HG02938 (cell line): ENCODE data around the gene C1orf174.

Experiments used
- ATAC-seq: cut with Tn5 transposase; IDR thresholded peaks from one replicate; pipeline ENCODE4 v1.9.1; 2021; ENCODE audit warnings: mild to moderate bottlenecking, moderate library complexity; ENCODE audit not compliant: unreplicated experiment

The C1orf174 gene

DNA sequence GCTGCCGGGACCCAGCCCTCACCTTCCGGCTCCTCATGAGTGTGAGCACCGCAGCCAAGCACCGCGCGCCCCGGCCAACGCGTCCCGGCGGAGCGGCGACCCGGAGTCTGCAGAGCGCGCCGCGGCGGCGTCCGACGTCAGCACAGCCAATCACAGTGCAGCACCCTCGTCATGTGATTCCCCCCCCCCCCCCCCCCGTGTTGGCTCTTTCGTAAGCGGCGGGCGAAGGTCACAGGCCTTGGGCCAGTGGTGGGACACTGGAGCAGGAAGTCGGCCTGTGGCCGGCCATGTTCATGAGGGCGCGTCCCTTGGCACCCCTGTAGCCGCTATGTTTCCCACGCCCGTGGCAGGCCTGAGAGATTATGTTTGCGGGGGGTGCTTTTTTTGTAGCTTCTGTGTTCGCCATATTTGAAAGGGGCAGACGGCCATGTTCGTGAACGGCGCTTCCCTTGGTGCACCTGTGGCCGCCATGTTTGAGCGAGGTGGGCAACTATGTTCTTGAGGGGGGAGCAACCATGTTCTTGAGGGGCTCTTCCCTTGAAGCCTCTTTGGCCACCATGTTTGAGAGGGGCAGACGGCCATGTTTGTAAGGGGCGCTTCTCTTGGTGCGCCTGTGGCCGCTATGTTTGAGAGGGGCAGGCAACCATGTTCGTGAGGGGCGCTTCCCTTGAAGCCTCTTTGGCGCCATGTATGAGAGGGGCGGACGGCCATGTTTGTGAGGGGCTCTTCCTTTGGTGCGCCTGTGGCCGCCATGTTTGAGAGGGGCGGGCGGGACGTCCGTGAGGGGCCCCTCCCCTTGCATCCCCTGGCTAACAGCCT, at the start of gene C1orf174:
Gene C1orf174, minus strand, starts transcription at position 123 of the 819 bp plus-strand sequence. Its CDS starts 86 bp downstream, at position 37.
- ATAC-seq, result peak; percentile 72

DNA sequence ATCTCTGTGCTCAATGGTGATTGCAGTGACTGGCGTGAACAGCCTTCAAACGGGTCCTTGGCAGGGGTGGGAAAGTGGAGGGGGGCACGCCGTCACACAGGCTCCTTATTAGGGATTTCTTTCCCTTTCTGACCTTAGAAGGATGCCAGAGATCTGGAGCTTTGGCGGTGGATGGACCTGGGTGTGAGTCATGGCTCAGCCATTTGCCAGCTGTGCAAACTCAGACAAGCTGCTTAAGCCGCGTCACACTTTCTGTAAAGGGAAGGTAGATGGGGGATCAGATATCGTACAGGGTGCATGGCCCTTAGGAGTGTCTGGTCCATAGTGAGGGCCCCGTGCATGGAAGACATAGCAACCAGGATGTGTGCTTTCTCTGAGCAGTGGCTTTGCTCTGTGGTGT, 48.3 kb upstream of the C1orf174 start:
- ATAC-seq, result no peak

- no peak for ATAC-seq
Measured at GRCh38 chr1:3945916-3946840, 46.1 kb upstream of the C1orf174 start.

DNA sequence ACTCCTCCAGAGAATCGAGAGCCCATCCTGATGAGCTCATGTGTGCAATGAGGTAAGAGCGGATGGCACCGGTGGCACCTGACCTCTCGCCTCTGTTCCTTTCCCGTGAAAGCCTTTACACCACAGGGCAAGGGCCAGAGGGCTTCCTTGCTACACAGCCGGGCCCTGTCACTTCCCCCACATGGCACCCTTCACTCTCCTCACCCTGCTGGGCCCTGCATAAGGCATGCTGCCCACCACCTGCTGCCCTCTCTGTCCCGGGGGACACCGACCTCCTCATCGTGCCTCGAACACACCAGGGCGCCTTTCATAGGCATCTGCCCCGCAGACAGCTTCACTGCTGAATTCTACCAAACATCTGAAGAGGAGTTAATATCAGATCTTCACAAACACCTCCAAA, 45.1 kb upstream of the C1orf174 start:
- ATAC-seq, result no peak

DNA sequence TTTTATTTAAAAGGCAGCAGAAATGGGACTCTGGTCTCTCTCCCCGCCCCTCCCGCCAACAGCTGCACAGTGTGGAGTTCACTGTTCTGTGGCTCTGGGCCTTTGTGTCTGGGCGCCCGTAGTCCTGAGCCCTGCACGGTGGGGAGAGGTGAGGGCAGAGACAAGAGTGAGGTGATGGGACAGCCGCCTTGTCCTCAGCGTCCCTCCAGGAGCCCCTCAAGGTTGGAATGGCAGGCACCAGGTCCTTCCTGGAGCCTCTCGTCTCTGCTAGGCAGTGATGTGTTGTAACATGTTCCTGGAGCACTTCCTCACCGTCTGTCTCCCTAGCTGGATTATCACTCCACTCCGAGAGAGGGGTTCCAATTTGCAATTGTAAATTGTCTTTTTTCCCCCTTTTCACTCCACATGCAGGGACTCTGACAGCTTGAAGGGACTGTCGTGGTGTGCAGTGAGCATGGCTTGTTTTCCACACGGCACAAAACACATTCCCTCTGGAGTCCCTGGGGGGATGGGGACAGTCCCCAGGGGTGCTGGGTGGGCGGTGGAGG, 44.6 kb upstream of the C1orf174 start:
- no peak for ATAC-seq

DNA sequence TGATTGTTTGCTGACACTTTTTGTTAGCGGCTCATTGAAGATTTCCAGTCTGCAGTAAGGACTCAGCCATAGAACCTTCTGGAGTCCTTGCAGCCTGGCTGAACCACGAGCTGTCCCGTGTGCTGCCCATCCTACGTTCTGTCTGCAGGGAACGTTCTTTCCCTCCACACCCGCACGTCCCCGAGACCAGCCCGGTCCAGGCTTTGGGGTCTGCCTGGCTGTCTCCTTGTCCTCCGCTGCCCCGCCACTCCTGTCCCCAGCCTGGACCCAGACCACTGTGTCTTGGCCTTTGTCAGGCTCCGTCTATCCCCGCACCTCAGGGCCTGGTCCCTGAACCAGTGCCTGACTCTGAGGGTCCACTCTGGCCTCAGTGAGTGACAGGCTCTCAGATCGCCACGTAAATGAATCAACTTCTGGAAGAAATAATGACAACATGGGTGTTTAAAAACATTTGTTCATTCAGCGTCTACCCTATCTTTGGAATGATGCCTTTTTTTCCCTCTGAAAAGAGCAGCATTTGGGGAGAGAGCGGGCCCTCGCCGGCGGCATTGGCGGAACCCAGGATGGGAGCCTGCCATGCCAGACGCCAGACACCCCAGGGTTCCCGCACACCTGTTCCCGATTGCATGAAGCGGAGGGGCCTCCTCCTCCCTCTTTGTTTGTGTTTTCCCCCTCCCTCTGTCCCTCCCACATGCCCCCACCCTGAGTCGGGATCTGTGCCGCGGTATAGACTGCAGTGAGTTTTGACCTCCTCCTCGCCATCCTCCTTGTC, 43.9 kb upstream of the C1orf174 start:
- no peak for ATAC-seq

GRCh38 chr1:3943123-3943431, 43.0 kb upstream of the C1orf174 start:
- ATAC-seq, result no peak

GRCh38 chr1:3942416-3943122, 42.5 kb upstream of the C1orf174 start:
- ATAC-seq, result no peak

- no peak for ATAC-seq
Measured at GRCh38 chr1:3940754-3941345, 40.8 kb upstream of the C1orf174 start.

DNA sequence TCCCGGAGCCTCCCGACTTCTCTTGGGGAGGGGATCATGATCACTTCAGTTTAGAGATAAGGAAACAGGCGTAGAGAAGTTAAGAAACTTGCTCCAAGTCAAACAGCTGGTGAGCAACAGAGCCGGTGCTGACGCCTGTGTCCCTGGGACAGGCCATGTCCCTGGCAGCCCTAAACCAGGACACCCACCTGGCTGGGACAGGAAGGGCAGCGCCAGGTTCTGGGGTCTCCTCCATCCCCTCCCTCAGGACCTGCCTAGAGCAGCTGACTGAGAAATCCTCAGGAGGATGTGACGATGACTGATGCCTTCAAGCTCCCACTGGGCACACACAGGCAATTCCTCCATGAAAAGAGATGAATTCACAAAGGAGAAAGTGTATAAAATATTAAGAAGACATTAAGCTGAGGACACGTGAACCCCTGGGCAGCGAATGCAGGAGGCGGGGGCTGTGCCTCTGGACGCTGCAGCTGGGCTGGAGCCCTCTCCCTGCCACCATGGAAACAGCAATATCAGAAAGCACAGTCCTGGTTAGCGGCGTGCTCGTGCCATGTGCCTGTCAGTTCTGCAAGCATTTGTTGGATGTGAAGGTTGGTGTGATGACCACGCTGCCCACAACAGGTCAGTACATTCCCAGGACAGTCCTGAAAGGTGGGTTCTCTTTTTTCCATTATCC, 40.1 kb upstream of the C1orf174 start:
- no peak for ATAC-seq

GRCh38 chr1:3939242-3940080, 39.4 kb upstream of the C1orf174 start:
- ATAC-seq, result no peak

DNA sequence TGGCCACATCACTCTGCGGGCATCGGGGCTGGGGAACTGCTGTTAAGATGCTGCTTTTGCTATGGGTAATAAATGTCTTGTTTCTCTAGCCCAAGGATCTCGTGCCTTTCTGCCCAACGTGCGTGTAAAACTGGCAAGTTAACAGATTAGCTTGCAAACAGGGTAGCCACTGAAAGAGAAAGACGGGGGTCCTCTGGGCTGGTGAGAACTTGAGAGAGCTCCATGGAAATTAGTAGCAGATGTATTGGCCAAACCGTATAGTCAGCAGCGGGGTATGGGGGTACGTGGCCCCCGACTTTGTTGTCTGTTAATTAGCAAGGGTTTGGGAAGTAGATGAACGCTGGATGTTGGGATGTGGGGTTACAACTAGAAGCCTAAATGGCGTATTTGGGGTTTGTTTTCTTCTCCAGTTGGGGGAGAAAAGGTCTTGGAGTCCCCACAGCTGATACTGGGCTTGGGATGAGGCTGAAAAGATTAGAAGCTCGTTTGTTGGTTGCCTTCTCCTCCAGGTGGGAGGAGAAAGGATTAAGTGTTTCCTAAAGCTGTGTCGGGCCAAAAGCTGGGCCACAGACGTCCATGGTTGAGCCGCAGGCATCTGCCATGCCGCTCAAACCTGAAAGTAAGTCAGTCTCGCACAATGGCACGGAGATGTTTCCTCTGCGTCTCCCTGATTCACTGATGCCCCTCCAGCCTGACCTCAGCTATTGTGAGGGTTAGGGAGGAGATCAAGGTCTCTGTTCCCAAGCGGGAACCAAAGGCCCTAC, 32.3 kb upstream of the C1orf174 start:
- no peak for ATAC-seq

DNA sequence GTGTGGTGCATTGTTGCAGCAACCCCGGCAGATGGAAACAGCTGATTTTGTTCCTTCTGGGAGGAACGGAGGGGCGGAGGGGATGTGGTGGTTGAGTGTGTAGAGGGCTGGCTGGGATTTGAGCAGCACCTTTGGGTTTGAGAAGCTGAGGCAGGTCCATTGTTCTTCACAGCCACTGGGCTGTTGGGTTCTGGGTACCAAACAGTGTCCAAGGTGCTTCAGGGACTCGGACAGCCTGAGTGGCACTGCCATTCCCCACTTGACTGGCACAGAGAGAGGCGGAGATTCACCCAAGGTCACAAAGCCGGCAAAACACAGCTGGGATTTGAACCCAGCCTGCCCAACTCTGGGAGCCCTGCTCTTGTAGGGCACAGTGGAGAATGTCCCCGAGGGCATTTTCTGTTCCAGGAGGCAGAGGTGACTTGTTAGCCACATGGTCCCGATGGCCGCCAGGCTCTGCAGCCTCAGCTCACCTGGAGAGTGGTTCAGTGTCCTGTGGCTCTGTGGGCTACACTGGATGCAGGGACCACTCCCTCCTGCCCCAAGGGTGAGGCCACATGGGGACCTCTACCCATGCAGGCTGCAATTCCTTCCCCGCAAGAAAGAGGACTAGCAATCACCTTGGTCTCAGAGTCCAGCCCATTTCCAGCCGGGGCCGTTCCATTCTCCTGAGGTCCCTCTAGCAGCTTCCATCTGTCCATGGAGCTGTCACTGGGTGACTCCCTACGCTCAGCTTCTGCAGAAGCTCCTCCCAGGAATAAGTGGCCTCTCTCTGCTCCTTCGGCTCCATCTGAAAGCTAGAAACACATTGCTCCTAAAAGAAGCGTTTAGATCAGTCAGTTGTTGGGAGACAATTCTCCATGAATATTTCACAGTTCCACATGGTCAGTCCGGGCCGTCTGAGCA, 31.2 kb upstream of the C1orf174 start:
- no peak for ATAC-seq

GRCh38 chr1:3930301-3931006, 30.4 kb upstream of the C1orf174 start:
- no peak for ATAC-seq

- no peak for ATAC-seq
Measured at GRCh38 chr1:3929126-3929525, 29.1 kb upstream of the C1orf174 start.

DNA sequence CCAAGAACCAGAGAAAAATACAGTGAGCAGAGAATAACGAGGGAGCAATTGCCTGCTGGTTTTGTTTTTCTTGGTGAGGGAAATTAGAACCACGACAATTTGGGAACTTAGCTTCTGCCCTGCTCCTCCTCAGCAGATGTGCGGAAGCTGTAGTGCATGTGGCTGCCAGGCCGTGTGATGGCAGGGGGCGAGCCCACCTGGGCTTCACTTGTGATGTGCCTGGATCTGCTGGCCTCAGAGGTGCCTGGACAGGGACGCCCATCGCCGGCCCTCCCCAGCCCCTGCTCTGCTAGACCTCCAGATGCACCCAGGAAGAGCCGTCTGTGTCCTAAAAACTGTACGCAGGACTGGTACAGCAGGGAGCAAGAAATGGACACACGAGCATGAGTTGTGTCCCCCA, 28.5 kb upstream of the C1orf174 start:
- no peak for ATAC-seq
